NCI-H446 (cell line): Measurements from ENCODE around the gene FAF1.

Source experiments
- DNase-seq, 2 experiments: peaks; one replicate each; lab custom pipeline; 2025; lab: John Stamatoyannopoulos, UW

FAF1 gene

DNA sequence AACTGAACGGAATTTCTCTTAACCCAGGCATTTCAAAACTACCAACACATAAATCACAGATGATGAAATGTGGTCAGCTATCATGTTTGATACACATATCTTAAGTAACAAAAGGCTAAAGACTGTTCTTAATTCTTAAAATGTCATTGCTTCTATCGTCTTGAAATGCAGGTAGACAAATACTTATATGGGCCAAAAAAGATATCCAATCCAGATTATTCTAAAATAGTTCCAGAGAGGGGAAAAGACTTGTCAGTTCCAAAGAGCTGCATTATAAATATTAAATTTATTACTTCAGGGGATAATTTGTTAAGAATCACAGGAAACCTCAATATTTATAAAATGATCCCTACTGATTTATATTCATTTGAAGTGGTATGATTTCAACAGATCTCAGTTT is 259.4 kb downstream of the FAF1 start:
- DNase-seq, result no peak

DNA sequence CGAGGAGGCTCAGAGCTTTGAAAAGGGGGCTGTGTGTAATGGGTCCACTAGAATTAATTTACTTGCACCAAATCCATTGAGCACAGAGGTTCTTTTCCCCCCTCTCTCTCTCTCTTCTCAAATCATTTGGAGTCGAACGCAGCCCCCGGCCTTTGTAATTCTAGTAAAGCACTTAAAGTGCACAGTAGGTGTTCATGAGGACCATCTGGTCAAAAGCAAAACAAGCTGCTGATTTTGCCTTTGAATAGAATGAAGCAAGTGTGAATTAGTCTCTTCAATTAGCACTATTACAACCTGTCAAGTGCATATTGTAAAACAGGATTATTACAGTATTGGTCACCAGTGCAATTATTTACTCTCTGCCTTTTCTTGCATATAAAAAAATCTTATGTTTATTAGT is 259.9 kb downstream of the FAF1 start:
- peak in 1 of 2 experiments; percentile 56 for DNase-seq

- no peak for DNase-seq
These were observed 260.3 kb downstream of the FAF1 start for GRCh38 chr1:50699795-50700194.

DNA sequence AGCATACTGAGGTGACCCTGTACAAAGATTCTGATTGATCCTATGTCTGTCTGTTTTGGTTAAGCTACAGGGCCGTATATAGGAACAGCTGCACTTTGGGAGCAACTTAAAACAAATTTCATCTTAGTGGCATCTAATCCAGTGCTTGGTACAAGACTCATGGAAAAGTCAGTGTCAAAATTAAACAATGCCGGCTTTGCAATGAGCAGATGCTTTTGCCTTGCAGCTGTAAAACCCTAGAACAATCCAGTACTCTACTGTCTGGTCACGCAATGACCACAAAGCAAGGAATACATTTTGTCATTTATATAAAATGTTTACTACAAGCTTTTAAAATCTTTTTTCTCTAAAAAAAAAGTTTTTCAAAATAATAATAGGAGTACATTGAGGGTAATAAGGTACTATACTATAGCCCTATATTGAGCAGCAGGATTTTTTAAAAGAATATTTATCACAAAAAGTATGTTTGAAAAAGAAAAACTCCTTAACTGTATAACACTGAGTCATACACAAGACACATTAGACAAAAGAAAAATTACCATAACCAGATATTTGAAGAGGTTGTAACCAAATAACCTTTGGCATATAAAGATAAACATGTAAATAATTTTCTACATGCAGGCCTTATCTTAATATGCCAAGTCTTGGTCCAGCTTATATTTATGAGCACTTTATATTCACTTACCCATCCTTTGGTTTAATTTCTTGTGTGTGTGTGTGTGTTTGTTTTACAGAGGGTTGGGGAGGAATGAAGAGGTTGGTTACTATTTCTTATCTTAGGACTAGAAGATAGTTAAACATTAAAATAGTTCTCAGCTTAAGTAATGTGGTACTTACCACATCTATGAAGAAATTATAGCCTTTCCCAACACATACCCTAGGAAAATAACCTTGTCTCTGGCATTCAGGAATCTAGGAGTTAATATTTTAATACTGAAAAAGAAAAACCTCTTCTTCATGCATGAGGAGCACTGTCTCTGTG is 262.3 kb downstream of the FAF1 start:
- no peak for DNase-seq

DNA sequence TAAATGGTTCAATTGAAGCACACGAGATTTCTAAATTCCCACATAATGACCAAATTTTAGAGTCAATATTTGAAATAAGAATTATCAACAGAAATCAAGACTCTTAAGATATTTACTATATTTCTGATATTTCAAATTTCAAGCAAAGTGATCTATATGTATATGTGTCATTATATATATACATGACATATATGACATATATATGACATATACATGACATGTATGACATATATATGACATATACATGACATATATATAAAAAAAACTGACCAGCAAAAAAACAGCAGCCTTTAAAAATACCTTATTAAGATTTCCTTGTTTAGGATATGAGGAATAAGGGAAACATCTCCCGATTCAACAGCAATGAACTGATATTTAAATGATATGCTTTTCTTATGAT is 266.2 kb downstream of the FAF1 start:
- DNase-seq, result no peak

DNA sequence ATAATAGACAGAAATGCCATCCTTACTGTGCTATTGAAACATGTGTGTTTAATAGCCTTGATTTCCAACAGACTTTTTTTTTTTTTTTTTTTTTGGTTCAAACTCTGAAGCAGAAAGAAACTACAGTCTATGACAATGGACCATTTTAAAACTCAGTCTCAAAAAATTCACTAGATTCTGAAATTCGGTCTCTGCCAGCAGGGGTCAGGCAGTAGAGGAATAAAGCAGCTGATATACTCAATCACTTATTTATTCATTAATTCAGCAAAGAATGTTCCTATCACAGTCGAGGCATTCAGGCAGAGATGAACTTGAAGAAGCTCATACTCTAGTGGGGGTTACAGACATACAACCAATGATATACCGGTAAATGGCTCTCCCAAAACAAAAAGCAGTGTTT is 275.9 kb downstream of the FAF1 start:
- DNase-seq, result no peak

- no peak for DNase-seq
These were observed 278.1 kb downstream of the FAF1 start for GRCh38 chr1:50681931-50682330.

DNA sequence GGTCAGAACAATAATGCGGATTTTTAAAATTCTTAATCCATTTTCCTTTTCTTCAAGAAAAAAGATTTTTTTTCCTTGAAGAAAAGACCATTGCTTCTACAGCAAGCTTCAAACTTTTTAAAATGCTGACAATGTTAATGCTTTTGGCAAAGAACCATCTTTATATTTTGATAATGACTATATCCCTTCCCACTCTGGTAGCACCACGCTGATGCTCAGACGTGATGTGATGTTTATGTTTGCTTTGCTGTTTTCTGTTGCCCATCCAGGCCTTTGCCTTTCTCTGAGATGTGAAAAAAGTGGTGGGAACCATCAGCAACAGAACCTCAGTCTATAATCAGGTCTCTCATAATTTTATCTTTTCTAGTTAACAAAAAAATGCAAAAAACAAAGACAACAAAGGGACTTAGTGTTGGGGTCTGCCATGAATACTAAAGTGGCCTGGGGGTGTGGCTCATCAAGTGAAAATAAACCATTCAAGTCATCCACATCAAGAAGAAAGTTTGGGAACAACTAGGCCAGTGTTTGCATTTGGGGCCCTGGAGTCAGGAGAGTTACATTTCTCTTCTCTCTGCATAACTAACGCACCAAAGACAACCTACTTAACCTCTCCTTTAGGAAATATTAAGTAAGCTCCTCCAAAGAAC is 292.2 kb downstream of the FAF1 start:
- no peak for DNase-seq

DNA sequence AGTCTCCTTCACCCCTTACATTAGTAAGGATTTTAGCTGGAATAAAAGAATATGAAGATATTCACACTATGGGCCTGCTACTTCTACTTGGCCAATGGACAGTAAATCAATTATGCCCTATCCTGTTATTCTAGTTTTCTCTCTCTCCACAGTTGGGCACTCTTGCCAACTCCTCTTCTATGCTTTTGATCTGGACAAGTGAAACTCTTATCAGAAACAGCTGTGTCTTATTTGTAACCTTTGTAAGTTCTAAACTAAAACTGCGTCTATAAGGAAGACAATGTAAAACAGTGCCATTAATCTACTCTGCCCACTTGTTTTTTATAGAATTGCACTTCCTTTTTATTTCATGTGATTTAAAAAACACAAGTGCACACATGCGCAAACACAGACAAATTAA is 292.8 kb downstream of the FAF1 start:
- no peak for DNase-seq

- DNase-seq, result no peak
These were observed 293.2 kb downstream of the FAF1 start for GRCh38 chr1:50666849-50667248.

- DNase-seq, result no peak
These were observed 294.7 kb downstream of the FAF1 start for GRCh38 chr1:50665413-50665812.

DNA sequence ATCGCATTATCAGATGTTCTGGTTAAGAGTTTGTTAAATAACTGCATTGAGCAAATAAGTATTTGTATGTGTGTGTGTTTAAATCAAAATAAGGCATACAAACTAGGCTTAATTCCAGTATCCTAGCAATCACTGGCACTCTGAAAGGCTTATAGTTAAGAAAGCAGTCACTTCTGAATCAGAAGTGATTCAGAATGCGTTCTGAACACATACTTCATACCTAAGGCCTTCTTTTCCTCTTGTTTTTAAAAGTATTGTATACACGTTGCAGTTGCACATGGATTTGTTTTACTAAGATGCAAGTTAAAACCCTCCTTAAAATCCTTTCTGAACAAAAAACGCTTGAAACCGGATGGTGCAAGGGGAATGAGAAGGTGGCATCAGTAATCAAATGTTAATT is 298.4 kb downstream of the FAF1 start:
- DNase-seq, result no peak

DNA sequence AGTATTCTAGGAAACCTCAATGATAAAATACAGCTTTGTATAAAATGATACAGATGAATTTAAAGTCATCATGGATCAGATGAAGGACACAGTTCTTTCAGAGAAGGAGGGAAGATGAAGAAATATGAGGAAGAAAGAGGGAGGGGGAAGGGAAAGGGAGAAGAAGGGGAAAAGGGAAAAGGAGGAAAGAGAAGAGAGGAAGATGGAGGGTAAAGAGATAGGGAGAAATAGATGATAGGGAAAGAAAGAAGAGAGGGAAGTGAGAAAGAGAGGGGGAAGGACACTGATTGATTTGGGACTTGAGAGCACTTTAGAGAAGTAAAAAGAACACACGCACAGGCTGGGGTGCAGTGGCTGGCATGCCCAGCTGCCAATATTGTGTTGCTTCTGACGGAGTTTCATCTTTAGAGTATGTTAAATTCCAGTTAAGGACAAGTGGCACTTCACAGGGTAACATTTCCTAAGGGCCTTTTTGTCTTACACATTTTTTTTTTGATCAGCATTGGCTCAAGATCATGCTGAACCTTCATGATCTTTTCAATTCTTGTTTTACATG is 300.9 kb downstream of the FAF1 start:
- DNase-seq, result no peak

DNA sequence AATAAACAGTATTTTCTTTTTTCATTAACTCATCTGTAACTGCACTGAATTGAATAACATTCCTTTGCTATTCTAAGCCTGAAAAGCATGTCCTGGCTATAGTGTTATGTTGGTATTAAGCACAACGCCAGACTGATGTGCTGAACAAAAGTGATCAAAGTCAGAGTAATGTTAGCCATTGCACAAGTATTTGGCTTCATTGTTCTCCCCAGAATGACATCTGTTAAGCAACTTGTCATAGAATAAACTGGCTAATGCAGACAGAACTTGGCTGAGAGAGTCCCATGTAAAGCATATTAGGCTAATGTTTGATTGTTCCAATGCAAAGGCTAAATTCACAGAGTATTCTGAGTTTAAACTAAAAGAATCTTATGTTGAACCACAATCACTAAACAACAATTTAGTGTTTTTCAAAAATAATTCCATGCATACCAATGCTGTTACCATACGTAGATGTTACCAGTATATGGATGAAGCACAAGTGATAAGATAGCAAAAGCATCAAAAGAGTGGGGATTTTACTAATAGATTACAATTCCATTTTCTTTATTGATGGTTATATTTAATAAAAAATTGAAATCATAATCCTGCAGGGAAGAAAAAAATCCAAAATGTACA is 301.5 kb downstream of the FAF1 start:
- DNase-seq, result no peak

DNA sequence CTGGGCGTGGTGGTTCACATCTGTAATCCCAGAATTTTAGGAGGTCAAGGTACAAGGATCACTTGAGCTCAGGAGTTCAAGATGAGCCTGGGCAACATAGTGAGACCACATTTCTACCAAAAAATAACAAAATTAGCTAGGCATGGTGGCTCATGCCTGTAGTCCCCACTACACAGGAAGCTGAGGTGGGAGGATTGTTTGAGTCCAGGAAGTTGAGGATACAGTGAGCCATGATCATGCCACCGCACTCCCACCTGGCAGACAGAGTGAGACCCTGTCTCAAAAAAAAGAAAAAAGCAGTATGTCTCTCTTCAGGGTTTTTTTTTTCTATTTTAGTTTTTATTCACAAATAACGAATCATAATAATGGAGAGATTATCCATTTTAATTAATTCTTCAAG is 303.1 kb downstream of the FAF1 start:
- no peak for DNase-seq

- no peak for DNase-seq
These were observed 308.4 kb downstream of the FAF1 start for GRCh38 chr1:50651476-50652263.

GRCh38 chr1:50646526-50646925 is 313.5 kb downstream of the FAF1 start:
- DNase-seq, result no peak

DNA sequence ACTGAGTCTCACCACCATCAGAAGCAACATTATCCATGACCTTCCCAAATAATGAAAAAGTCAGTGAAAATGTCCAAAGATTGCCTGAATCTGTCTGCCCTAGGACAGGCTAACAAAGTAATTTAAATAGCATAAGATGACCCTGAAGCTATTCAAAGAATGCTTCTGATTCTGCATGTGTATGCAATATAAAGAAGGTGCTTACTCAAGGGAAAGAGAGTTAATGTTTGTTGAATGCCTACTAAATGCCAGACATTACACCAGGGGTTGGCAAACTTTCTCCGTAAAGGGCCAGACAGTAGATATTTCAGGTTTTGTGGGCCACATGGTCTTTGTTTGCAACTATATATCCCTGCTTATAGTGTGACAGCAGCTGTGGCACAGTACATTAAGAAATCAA is 314.9 kb downstream of the FAF1 start:
- DNase-seq, result no peak

DNA sequence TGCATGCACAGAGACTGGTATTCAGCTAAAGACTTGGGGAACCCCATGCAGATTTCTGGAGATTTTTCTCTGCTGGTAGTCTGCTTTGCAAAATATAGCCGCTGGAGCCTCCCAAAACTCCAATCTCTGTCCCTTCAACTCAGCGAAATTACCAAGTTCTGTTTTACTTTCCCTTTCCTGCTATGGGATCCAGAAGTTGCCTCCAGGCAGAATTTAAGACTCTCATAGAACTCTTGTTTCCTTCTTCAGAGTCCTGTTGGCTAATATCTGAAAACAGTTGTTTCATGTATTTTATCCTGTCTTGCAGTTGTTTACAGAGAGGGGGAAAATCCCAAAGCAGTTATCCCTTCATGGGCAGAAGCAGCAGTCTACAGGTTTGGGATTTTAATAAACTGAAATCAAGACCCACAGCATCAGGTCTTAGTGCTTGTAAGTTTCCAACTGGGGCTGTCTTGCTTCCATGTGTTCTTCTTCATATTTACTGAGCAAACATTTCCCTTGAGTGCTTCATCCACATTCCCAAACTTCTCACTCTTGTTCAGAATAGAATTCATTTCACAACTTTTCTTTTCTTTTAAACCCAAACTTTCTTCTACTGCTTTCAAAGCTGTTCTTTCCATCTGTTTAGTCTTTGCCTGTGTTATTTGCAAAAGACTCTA is 315.5 kb downstream of the FAF1 start:
- DNase-seq, result no peak

- DNase-seq, result no peak
These were observed 322.6 kb downstream of the FAF1 start for GRCh38 chr1:50637460-50637859.

DNA sequence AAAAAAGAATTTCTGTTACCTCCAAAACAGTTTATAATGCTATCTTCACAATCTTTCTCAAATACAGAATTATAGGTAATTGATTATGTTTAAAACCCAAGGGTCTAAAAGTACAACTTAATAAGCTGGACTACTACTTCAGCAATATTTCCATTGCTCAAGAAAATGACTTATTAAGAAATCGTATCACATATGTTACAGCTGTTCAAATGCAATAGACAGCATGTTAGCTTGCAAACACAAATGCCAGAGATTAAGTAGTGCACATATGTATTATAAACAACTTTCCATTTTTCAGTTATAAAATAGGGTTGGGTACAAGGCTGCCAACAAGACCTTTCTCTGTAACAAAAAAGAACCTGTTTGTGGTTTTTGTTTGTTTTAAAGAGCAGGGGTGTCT is 325.8 kb downstream of the FAF1 start:
- DNase-seq, result no peak
